HG03442 (cell line): Measurements from ENCODE around the gene CCDC9.
A peak's percentile ranks its signal among the peaks of the same experiment; 100 is the strongest.
"Not testable (repeated sequence)": the region's sequence is repeated elsewhere in the genome, so short reads cannot be mapped to it uniquely, and the experiment has no call there.

Experiments used
- ATAC-seq: cut with Tn5 transposase; IDR thresholded peaks from one replicate; pipeline ENCODE4 v1.9.1; 2021; ENCODE audit warnings: mild to moderate bottlenecking, moderate library complexity; ENCODE audit not compliant: unreplicated experiment

The CCDC9 gene

GRCh38 chr19:47258895-47259555 is 2.7 kb downstream of the CCDC9 start:
- no peak for ATAC-seq

GRCh38 chr19:47260476-47260875 is 4.2 kb downstream of the CCDC9 start:
- no peak for ATAC-seq

- ATAC-seq, result peak; percentile 40
These were observed 5.8 kb downstream of the CCDC9 start for GRCh38 chr19:47261946-47262793.

- ATAC-seq, result no peak
These were observed 8.3 kb downstream of the CCDC9 start for GRCh38 chr19:47264629-47265028.

- no peak for ATAC-seq
These were observed 10.1 kb downstream of the CCDC9 start for GRCh38 chr19:47266401-47266941.

GRCh38 chr19:47267350-47267759 is 11.0 kb downstream of the CCDC9 start:
- ATAC-seq, result no peak

- ATAC-seq, result no peak
These were observed 11.7 kb downstream of the CCDC9 start for GRCh38 chr19:47268028-47268427.

GRCh38 chr19:47269596-47269995 is 13.3 kb downstream of the CCDC9 start:
- no peak for ATAC-seq

GRCh38 chr19:47270408-47270807 is 14.1 kb downstream of the CCDC9 start:
- ATAC-seq, result no peak

GRCh38 chr19:47271949-47272348 is 15.6 kb downstream of the CCDC9 start:
- no peak for ATAC-seq

GRCh38 chr19:47272448-47273312 is 16.4 kb downstream of the CCDC9 start:
- no peak for ATAC-seq

- ATAC-seq, result peak; percentile 61
These were observed 17.2 kb downstream of the CCDC9 start for GRCh38 chr19:47273313-47274070.

- peak; percentile 37 for ATAC-seq
These were observed 18.0 kb downstream of the CCDC9 start, which contains the start of gene INAFM1 for GRCh38 chr19:47274071-47274890. Gene INAFM1, plus strand, starts transcription at chr19:47274885. Its CDS starts 35 bp downstream, at chr19:47274920.

GRCh38 chr19:47274891-47275761 is 18.8 kb downstream of the CCDC9 start:
- ATAC-seq, result peak; percentile 1

- ATAC-seq, result no peak
These were observed 19.6 kb downstream of the CCDC9 start for GRCh38 chr19:47275791-47276461.

- ATAC-seq, result not testable (repeated sequence)
These were observed 20.2 kb downstream of the CCDC9 start for GRCh38 chr19:47276513-47276912.

GRCh38 chr19:47280183-47280797 is 24.0 kb downstream of the CCDC9 start:
- no peak for ATAC-seq
